ENCODE measurements around the gene FGD5.

The FGD5 gene

GRCh38 chr3:14793126-14793857, 25.5 kb upstream of the FGD5 start:
- Histone ChIP-seq H3K4me3 (ENCODE audit: low read depth, low read length) (no peak overlapping the region), H3K27ac (no peak overlapping the region), H3K36me3 (ENCODE audit: control insufficient read depth, insufficient read depth, low read length) (no peaks in the 10 kb centered on the region)

GRCh38 chr3:14793858-14794234, 24.9 kb upstream of the FGD5 start:
- Histone ChIP-seq H3K79me2 (no peaks in the 10 kb centered on the region), H3K4me1 (no peaks in the 10 kb centered on the region), H3K9me3 (ENCODE audit: control insufficient read depth, low read length) (no peaks in the 10 kb centered on the region), H3K27ac (no peak overlapping the region), H3K4me3 (ENCODE audit: low read depth, low read length) (no peak overlapping the region), H3K4me2 (ENCODE audit: low read length) (no peak overlapping the region), H3K9ac (no peak overlapping the region), H3K36me3 (ENCODE audit: control insufficient read depth, insufficient read depth, low read length) (no peaks in the 10 kb centered on the region), H2AFZ (no peak overlapping the region), H3K27me3 (ENCODE audit: control insufficient read depth, insufficient read depth, low read length) (no peaks in the 10 kb centered on the region)
- no peak for TF ChIP-seq CTCF (IDR thresholded peaks at IDR 0.05)

More at GRCh38 chr3:14793126-14793857, 25.5 kb upstream of the FGD5 start:
- Histone ChIP-seq H3K4me1 (no peaks in the 10 kb centered on the region), H2AFZ (no peak overlapping the region), H3K9me3 (ENCODE audit: control insufficient read depth, low read length) (no peaks in the 10 kb centered on the region), H3K27me3 (ENCODE audit: control insufficient read depth, insufficient read depth, low read length) (no peaks in the 10 kb centered on the region), H3K9ac (no peak overlapping the region), H3K4me2 (ENCODE audit: low read length) (no peak overlapping the region), H3K79me2 (no peaks in the 10 kb centered on the region)
- TF ChIP-seq CTCF (IDR thresholded peaks at IDR 0.05), result no peak

- Histone ChIP-seq H3K4me3 (ENCODE audit: low read depth, low read length) (no peak overlapping the region), H3K9ac (no peak overlapping the region), H2AFZ (no peak overlapping the region), H3K36me3 (ENCODE audit: control insufficient read depth, insufficient read depth, low read length) (no peaks in the 10 kb centered on the region), H3K79me2 (no peaks in the 10 kb centered on the region), H3K4me1 (no peaks in the 10 kb centered on the region), H3K4me2 (ENCODE audit: low read length) (no peak overlapping the region), H3K27me3 (ENCODE audit: control insufficient read depth, insufficient read depth, low read length) (no peaks in the 10 kb centered on the region), H3K9me3 (ENCODE audit: control insufficient read depth, low read length) (no peaks in the 10 kb centered on the region), H3K27ac (no peak overlapping the region)
- no peak for TF ChIP-seq CTCF (IDR thresholded peaks at IDR 0.05)
Observed at GRCh38 chr3:14794435-14794834, 24.3 kb upstream of the FGD5 start.

GRCh38 chr3:14795996-14796395, 22.8 kb upstream of the FGD5 start:
- Histone ChIP-seq H3K9me3 (ENCODE audit: control insufficient read depth, low read length) (no peaks in the 10 kb centered on the region), H3K27ac (no peak overlapping the region), H3K4me1 (no peaks in the 10 kb centered on the region), H3K9ac (no peak overlapping the region), H3K4me3 (ENCODE audit: low read depth, low read length) (no peak overlapping the region), H3K36me3 (ENCODE audit: control insufficient read depth, insufficient read depth, low read length) (no peaks in the 10 kb centered on the region), H3K79me2 (no peaks in the 10 kb centered on the region), H2AFZ (no peak overlapping the region), H3K4me2 (ENCODE audit: low read length) (no peak overlapping the region), H3K27me3 (ENCODE audit: control insufficient read depth, insufficient read depth, low read length) (no peaks in the 10 kb centered on the region)
- no peak for TF ChIP-seq CTCF (IDR thresholded peaks at IDR 0.05)

All from parathyroid adenoma (tissue), 2 donors.